Fibroblast of the aortic adventitia (primary cell): ENCODE results near the gene SEL1L2. TPM values are rescaled to one million over a fixed set of nuclear protein-coding genes. Genes with fewer than 3 reads are reported as not detected.
"Not testable (repeated sequence)": the region's sequence is repeated elsewhere in the genome, so short reads cannot be mapped to it uniquely, and the experiment has no call there.

Experiments used
- DNase-seq: peaks from one replicate; pipeline ENCODE4 v3.0.0-alpha.2; 2010; ENCODE audit warnings: low read depth
- H3K4me3 ChIP-seq: 2 replicates; pipeline ENCODE4 v1.5.1; 2011; ENCODE audit warnings: low read depth, mild to moderate bottlenecking, control low read depth, low read length, moderate library complexity
- total RNA-seq: library from RNA; depleted of rRNA; stranded (reverse); fragments of >200 nt; gene quantifications from 2 replicates; pipeline ENCODE4 v1.2.3, GENCODE V29; 2012; ENCODE audit warnings: low replicate concordance
- TF ChIP-seq, protein P1 (sequence below): IDR thresholded peaks from 2 replicates; pipeline ENCODE4 v1.5.1; 2011; ENCODE audit warnings: mild to moderate bottlenecking, low read length, control low read depth, inconsistent platforms; ENCODE audit not compliant: insufficient read depth

SEL1L2 gene
- total RNA-seq, 1 donor: not detected

DNA sequence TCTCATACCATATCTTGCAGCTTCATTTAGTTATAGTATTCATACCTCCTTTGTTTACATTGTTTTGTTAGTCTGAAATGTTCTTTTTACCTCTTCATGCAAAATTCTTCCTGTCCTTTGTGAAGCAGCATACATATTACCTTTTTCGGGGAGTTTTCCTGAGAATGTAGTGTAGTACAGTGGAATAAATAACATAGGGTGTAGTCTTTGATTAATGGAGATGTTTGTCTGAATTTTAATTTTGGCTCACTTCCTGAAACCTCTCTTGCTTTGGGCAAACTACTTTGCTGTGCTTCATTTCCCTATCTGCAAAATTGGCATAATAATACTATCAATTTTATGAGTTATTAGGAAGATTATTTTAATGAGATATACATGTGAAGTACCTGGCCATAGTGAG lies 10.5 kb upstream of the SEL1L2 start:
- DNase-seq: no peak
- no peak overlapping the region for H3K4me3 ChIP-seq
- TF ChIP-seq, protein P1, sequence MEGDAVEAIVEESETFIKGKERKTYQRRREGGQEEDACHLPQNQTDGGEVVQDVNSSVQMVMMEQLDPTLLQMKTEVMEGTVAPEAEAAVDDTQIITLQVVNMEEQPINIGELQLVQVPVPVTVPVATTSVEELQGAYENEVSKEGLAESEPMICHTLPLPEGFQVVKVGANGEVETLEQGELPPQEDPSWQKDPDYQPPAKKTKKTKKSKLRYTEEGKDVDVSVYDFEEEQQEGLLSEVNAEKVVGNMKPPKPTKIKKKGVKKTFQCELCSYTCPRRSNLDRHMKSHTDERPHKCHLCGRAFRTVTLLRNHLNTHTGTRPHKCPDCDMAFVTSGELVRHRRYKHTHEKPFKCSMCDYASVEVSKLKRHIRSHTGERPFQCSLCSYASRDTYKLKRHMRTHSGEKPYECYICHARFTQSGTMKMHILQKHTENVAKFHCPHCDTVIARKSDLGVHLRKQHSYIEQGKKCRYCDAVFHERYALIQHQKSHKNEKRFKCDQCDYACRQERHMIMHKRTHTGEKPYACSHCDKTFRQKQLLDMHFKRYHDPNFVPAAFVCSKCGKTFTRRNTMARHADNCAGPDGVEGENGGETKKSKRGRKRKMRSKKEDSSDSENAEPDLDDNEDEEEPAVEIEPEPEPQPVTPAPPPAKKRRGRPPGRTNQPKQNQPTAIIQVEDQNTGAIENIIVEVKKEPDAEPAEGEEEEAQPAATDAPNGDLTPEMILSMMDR: no peak

DNA sequence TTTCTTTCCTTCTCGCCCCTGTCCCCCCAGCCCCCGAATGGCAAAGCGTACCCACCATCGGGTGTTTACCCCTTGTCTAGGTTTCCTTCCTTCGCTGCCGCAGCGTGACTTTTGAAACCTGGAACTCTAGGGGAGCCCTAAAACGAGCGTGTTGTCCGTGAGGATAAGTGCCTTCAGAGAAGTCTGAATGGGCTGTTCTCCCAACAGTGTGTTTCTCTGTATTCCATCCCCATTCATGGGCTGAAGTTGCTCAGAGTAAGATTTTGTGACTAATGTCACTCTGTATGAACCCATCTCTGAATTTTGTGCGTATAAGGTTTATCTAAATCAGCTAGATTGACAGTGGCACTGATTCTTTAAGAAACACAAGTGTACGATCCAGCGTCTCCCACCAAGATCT lies 5.9 kb upstream of the SEL1L2 start:
- H3K4me3 ChIP-seq: peak overlapping the region; percentile 69
- TF ChIP-seq, protein P1: no peak
- no peak for DNase-seq

DNA sequence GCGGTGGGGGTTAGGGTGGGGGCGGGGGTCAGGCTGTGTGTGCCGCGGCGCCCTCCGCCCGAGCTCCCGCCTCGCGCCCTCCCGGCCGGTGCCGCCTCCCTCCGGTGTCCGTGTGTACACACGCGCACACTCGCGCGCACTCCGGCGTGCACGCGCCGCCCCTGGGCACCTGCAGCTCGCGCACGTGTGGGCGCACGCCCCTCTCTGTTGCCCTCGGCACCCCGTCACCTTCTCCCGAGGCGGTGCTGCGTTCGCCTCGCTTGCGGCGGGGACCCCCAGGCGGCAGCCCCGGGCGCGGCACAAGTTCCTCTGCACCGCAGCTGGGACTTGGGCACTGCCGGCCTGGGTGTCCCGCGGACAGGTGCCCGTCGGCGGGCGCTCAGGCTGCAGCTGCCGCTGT lies 5.4 kb upstream of the SEL1L2 start:
- peak overlapping the region; percentile 69 for H3K4me3 ChIP-seq

DNA sequence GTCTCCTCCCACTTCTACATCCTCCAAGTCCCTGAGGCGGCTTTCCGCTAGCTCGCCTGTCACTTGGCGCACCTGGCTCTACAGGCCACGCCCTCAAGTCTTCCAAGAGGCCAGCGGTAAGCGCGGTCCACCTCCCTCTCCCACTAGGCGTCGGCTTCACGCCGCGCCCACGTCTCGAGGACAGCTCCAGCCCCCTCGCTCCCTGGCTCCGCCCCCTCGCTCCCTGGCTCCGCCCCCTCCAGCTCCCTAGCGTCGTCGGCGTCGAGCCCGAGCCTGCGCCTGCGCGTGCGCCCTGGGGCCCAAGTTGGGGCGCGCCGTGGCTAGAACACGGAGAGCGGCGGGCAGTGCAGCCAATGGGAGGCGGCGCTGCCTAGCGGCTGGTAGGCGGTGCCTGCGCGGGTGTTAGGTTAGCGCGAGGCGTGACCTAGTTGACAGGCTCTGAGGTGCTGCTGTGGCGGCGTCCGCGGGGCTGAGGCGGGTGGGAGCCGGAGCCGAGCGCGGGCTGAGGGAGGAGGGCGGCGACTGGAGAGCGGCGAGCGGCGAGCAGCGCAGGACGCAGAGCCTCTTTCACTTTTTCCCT lies 4.8 kb upstream of the SEL1L2 start, which contains the start of gene MACROD2:
Gene MACROD2 (plus strand): TSS at position 431 of the 580 bp plus-strand sequence.
- DNase-seq: peak; percentile 76
- H3K4me3 ChIP-seq: peak within 1 kb of the TSS; percentile 69
- TF ChIP-seq, protein P1: no peak

More for the DNA sequence above, 5.4 kb upstream of the SEL1L2 start:
- TF ChIP-seq, protein P1: no peak
- DNase-seq: no peak

DNA sequence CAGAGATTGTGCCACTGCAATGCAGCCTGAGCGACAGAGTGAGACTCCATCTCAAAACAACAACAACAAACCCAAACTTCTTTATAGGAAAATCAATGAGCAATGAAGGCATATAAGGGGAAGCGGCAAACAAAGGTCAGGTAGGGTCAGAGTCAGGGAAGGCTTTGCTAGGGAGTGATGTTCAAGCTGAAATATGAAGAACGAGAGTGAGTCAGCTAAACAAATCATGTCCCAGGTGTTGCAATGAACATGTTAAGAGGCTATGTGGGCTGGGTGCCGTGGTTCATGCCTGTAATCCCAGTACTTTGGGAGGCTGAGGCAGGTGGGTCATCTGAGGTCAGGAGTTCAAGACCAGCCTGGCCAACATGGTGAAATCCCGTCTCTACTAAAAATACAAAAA lies 1.5 kb upstream of the SEL1L2 start:
- H3K4me3 ChIP-seq, DNase-seq: not testable (repeated sequence)

DNA sequence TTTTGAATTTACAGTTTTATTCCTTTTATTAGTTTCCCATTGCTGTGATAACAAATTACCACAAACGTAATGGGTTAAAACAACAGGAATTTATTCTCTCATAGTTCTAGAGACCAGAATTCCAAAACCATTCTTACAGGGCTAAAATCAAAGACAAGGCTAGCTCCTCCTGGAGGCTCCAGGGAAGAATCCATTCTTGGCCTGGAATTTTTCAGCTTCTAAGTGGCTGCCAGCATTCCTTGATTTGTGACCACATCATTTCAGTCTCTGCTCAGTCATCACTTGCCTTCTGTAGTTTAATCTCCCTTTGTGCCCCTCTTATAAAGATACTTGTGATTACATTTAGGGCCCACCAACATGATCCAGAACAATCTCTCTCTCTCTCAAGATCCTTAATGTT lies 897 bp upstream of the SEL1L2 start:
- H3K4me3 ChIP-seq: no peak overlapping the region
- TF ChIP-seq, protein P1: no peak
- DNase-seq: no peak

DNA sequence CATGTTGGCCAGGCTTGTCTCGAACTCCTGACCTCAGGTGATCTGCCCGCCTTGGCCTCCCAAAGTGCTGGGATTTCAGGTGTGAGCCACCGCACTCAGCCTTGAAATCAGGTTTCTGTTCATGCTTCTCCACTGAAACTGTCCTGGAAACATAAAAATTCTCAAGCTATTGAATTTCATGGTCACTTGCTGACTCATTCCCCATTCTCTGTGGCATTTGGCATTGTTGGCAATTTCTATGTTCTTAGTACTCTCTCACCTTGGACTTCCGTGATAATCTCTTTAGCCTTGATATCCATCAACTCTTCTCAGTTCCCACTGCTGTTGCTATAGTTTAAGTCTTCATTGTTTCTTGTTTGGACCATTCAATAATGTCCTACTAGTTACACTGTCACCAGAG lies 6.2 kb downstream of the SEL1L2 start:
- H3K4me3 ChIP-seq: no peak overlapping the region
- no peak for DNase-seq
- TF ChIP-seq, protein P1: no peak
